Uterine smooth muscle cell (primary cell): Measurements from ENCODE around the gene LRRC36. TPM values are rescaled to one million over a fixed set of nuclear protein-coding genes. Genes with fewer than 3 reads are reported as not detected.

Experiments used
- total RNA-seq: library from RNA; depleted of rRNA; stranded (reverse); fragments of >200 nt; gene quantifications from 2 replicates; pipeline ENCODE4 v1.2.3, GENCODE V29; 2014

The LRRC36 gene, protein sequence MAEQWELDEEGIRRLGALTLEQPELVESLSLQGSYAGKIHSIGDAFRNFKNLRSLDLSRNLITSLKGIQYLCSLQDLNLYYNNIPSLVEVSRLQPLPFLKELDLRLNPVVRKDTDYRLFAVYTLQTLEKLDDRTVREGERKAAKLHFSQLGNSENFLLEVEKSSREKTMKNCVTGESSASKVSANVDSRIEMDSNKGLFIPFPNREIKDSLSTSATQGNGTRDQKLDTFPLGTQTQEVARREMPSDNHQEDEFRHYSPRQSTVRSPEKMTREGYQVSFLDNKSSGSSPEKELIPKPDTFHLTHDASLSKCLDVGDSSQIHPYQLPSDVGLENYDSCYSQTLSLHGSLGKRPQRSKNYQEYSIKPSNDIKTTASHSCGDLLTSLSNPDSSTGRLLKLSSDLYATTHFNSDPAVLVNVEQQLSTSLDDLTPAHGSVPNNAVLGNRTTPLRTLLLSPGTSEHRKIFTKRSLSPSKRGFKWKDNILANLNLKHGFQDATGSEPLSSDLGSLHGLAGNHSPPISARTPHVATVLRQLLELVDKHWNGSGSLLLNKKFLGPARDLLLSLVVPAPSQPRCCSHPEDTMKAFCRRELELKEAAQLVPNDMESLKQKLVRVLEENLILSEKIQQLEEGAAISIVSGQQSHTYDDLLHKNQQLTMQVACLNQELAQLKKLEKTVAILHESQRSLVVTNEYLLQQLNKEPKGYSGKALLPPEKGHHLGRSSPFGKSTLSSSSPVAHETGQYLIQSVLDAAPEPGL
- total RNA-seq = 0.22 and 1.00 TPM in 2 replicates

DNA sequence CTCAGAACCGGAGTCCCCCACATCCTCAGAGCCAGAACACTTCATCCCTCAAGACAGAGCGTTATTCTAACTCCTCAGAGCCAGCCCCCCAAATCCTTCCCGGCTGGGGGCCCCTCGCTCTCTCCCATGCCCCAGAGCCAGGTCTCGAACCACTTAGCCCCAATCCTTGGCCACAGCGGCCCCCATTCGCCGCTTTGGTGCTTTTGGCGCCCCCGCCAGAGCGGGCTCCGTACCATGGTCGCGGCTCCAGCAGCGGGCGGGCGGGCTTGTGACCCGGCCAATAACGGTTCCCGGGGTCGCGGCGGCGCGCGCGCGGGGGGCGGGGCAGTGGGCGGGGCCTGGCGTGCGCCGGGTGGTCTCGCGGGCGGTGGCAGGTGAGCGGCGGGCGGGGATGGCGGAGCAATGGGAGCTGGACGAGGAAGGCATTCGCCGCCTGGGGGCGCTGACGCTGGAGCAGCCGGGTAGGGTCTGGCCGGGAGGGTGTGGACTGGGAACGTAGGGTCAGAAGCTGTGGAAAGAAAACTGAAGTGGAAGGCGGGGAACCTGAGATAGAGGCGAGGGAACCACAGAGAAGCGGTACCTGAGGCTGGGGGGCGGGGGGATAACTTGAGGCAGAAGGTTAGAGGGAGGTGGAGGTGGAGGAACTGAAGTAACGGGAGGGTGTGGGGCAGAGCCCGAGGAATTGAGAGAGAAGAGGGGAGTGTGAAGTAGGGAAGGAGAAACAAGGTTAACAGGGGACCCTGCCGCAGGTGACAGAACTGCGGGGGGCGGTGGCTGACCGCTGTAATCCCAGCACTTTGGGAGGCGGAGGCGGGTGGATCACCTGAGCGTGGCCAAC, at the start of gene LRRC36, which contains the start of gene KCTD19:
Gene LRRC36 (plus strand): TSS at position 344 of the 838 bp plus-strand sequence. CDS start 48 bp downstream, at position 392.
Gene KCTD19 (minus strand): TSS at position 270 of the 838 bp plus-strand sequence. CDS start 34 bp downstream, at position 236.

DNA sequence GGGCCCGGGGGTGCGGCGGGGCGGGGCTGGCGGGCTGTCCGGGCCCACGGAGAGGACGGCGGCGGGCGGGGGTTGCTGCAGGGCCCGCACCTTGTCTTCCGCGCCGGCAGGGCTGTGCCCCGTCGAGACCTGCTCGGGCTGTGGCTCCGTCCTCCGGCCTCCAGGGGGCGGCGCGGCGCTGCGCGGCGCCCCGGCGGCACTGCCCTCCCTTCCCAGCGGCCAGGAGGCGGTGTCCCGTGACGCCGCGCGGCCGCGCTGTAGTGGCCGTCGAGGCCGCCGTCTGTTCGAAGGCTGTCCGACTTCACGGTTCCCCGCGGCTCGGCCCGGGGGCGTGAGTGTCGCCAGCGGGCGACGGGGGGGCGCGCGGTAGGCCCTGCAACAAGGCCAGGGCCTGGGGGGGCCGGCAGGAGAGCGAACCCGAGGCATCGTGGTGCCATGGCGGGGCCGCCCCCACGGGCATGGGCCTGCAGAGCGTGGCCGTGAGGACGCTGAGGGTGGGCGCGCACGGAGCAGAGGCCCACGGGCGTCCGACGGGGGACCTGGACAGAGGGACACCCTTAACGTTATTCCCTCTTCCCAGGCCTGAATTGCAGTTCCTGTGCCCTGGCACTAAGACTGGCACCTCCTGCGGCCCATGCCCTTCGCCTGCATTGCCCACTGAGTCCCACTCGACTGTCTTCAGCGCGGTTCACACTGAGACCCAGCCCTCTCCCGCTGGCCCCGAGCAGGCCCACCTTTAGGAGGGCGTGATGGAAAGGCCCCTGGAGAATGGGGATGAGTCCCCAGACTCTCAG, 47.1 kb upstream of the LRRC36 start, which contains the start of gene PLEKHG4:
Gene PLEKHG4 (plus strand): TSS at position 237 of the 794 bp plus-strand sequence. CDS start 513 bp downstream, at position 750.

DNA sequence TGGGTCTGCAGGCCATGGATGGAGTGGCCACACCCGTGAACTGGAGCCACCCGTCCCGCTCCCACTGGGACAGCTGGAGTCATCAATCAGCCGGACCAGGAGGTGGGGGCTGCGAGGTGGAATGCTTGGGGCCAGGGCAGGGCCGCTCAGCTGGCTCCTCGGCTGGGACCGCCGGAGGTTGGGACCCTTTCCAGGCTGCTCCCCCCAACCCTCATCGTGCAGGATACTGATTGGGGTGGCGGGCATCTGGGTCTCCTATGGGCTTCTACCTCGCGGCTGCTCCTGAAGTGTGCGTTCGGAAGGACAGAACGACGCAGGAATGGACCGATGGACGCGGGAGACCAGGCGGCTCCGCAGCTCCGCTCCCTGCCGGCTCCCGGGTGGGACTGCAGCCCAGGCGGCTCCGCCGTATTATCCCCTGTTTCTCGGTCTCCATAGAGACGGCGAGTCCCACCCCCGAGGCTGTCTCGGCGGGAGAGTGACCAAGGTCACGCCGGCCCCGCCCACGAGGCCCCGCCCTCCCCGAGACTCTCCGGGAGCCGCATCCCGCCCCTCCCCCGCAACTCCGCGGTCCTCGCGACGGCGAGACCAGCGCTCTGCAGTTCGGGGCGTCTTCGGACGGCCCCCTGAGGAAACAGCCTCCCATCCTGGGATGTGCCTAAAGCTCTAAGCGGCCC, 66.6 kb downstream of the LRRC36 start, which contains the start of gene TPPP3:
Gene TPPP3 (minus strand): TSS at position 388 of the 677 bp plus-strand sequence. CDS start 2,387 bp downstream, outside the sequence.

DNA sequence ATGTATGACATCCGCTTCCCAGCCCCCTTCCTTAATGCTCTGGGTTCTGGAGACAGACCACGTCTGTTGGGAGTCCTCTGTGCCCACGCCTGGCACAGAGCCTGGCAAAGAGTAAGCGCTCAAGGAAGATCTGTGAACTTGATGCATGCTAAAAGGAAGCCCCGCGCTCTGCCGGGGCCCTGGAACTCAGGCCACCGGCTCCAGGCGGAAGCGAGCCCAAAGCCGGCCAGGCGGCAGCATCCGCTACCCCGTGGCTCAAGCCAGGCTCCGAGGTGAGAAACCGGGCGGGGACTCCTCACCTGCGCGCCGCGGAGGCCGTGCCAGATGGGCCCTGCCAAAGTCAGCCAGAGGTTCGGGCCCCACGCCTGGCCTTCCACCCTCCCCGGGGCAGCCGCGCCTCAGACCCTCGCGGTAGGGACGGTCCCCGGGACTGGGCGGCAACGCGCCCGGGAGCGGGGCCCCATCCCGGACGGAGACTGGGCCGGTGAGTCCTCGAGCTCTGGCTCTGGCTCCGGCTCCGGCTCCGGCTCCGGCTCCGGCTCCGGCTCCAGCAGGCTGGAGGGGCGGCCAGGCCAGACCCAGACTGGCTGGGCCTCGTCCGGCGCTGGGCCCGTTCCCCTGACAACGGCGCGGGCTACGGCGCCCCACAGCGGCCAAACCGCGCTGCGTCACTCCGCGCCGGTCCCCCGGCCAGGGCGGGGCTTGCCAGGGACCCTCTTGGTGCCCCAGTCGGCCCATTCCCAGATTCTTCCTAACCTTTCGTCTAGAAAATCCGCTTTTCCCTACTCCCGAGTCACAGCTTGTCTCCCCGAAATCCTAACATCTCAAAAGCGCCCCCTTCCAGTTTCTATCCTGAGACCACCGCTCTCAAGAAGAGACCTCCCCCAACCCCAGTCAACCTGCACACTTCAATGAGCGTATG, 89.5 kb downstream of the LRRC36 start, which contains the start of gene ZDHHC1:
Gene ZDHHC1 (minus strand): TSS at position 606 of the 922 bp plus-strand sequence. CDS start 8,702 bp downstream, outside the sequence.

DNA sequence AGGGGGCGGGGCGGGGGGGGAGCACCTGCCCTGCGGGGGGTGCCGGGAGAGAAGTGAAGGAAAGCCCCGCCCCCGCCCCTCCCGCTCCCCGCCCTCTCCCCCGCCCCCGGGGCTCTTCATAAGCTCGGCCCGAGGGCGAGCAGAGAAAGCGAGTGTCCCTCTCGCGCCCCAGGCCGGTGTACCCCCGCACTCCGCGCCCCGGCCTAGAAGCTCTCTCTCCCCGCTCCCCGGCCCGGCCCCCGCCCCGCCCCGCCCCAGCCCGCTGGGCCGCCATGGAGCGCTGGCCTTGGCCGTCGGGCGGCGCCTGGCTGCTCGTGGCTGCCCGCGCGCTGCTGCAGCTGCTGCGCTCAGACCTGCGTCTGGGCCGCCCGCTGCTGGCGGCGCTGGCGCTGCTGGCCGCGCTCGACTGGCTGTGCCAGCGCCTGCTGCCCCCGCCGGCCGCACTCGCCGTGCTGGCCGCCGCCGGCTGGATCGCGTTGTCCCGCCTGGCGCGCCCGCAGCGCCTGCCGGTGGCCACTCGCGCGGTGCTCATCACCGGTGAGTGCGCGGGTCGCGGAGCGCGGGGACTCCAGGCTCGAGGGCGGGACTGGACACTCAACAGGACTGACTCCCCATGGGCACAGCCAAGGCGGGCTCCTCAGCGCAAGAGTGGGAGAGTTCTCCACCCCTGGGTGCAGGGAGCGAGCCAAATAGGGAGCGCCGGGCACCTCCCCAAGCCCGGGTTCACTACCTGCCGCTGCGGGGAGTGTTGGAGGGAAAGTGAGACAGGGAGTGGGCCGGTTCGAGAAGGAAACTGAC, 104.6 kb downstream of the LRRC36 start, which contains the start of gene HSD11B2:
Gene HSD11B2 (plus strand): TSS at position 145 of the 798 bp plus-strand sequence. CDS start 128 bp downstream, at position 273.

Other genes starting within 250 kb of the LRRC36 start
- gene PHAF1, start 216.9 kb upstream of the LRRC36 start, total RNA-seq = 11.7 and 15.1 TPM in 2 replicates
- gene B3GNT9, start 175.8 kb upstream of the LRRC36 start, total RNA-seq = 25.0 and 38.1 TPM in 2 replicates
- 15.3 and 25.1 TPM in 2 replicates for gene TRADD, start 166.9 kb upstream of the LRRC36 start, total RNA-seq
- 10.5 and 15.0 TPM in 2 replicates for gene FBXL8, start 166.9 kb upstream of the LRRC36 start, total RNA-seq
- 5.2 and 14.0 TPM in 2 replicates for gene HSF4, start 162.1 kb upstream of the LRRC36 start, total RNA-seq
- gene NOL3, start 156.3 kb upstream of the LRRC36 start, total RNA-seq = 10.4 and 14.6 TPM in 2 replicates
- gene MATCAP1, start 142.9 kb upstream of the LRRC36 start, total RNA-seq = 14.9 and 19.3 TPM in 2 replicates
- 0.11 and 0.12 TPM in 2 replicates for gene EXOC3L1, start 136.7 kb upstream of the LRRC36 start, total RNA-seq
- gene E2F4, start 134.7 kb upstream of the LRRC36 start, total RNA-seq = 61.1 and 79.1 TPM in 2 replicates
- gene ELMO3, start 127.7 kb upstream of the LRRC36 start, total RNA-seq = 0.55 and 0.62 TPM in 2 replicates
- 37.6 and 43.3 TPM in 2 replicates for gene TMEM208, start 99.7 kb upstream of the LRRC36 start, total RNA-seq
- 14.1 and 18.8 TPM in 2 replicates for gene FHOD1, start 79.3 kb upstream of the LRRC36 start, total RNA-seq
- 1.4 and 2.9 TPM in 2 replicates for gene SLC9A5, start 77.8 kb upstream of the LRRC36 start, total RNA-seq
- gene PLEKHG4, start 47.3 kb upstream of the LRRC36 start, total RNA-seq = 21.5 and 25.0 TPM in 2 replicates
- under 0.01 and 0.12 TPM in 2 replicates for gene KCTD19, start 74 bp upstream of the LRRC36 start, total RNA-seq
- 0.62 and 0.77 TPM in 2 replicates for gene TPPP3, start 66.7 kb downstream of the LRRC36 start, total RNA-seq
- gene ZDHHC1, start 89.7 kb downstream of the LRRC36 start, total RNA-seq = 6.2 and 7.4 TPM in 2 replicates
- gene HSD11B2, start 104.3 kb downstream of the LRRC36 start, total RNA-seq = 0.37 TPM in 1 of 2 replicates, not detected in the other
- gene ATP6V0D1, start 154.3 kb downstream of the LRRC36 start, total RNA-seq = 107 and 119 TPM in 2 replicates
- gene AGRP, start 156.7 kb downstream of the LRRC36 start, total RNA-seq = not detected in 2 replicates
- gene RIPOR1, start 202.0 kb downstream of the LRRC36 start, total RNA-seq = 38.7 and 39.7 TPM in 2 replicates
- 20.5 and 26.3 TPM in 2 replicates for gene CTCF, start 235.7 kb downstream of the LRRC36 start, total RNA-seq